ENCODE measurements around the gene MTFR1L. TPM values are rescaled to one million over a fixed set of nuclear protein-coding genes. Genes with fewer than 3 reads are reported as not detected.

The MTFR1L gene
- total RNA-seq, 1 experiment from 2014 or later = 28.9 TPM

- TF ChIP-seq MYBL2 (CRISPR knock-in tag; IDR thresholded peaks at IDR 0.05) = no peak
Observed at GRCh38 chr1:25813734-25814471, 5.9 kb upstream of the MTFR1L start (continued).

DNA sequence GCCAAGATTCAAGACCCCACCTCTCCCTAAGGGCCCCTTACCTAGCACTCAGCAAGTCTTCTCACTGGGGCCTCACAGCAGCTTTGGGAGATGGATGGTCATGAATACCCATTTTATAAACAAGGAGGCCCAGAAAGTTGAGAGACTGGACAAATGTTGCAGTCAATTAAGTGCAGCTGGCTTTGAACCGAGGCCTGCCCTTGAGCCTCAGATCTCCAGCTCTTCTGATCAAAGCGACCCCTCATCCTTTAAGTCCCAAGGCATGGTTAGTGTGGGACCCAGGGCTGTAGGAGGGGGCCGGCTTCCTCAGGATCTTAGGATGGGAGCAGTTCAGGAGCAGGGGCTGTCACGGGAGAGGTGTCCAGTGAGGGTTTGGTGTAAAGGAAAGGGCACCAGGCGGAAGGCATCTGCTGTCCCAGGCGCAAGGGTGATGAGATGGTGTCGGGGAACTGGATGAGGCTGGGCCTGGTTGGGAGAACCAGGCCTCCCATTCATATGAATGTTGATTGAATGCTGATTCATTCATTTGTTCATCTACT is 5.1 kb upstream of the MTFR1L start:
- DNase-seq (ENCODE audit: low spot score) = no peak
- Mint-ChIP-seq H3K4me1 (peaks cover 20% of the 10 kb centered on the region), H3K36me3 (peaks cover 9% of the 10 kb centered on the region; the same call in 1 of the 2 replicates), H3K27ac (no peak overlapping the region), H3K27me3 (ENCODE audit: low read depth) (no peaks in the 10 kb centered on the region), H3K4me3 (no peak overlapping the region), H3K9me3 (no peaks in the 10 kb centered on the region)
- ChIA-PET POLR2A (no interaction called here), CTCF (interaction anchor here (0.6 to 1.4 kb wide), 3 partner anchors 239 to 313 kb away, joined by 3 to 4 read pairs (median 3); no protein-coding TSS in a partner anchor)
- TF ChIP-seq TEAD1 (CRISPR knock-in tag; IDR thresholded peaks at IDR 0.05) = no peak
- no peak for TF ChIP-seq SMAD4 (CRISPR knock-in tag; IDR thresholded peaks at IDR 0.05)
- TF ChIP-seq, protein P1, sequence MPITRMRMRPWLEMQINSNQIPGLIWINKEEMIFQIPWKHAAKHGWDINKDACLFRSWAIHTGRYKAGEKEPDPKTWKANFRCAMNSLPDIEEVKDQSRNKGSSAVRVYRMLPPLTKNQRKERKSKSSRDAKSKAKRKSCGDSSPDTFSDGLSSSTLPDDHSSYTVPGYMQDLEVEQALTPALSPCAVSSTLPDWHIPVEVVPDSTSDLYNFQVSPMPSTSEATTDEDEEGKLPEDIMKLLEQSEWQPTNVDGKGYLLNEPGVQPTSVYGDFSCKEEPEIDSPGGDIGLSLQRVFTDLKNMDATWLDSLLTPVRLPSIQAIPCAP (CRISPR knock-in tag; IDR thresholded peaks at IDR 0.05) = no peak
- TF ChIP-seq NR2C2 (CRISPR knock-in tag; IDR thresholded peaks at IDR 0.05) = no peak
- TF ChIP-seq FOXP1 (CRISPR knock-in tag; IDR thresholded peaks at IDR 0.05; ENCODE audit: borderline replicate concordance) = no peak
- no peak for TF ChIP-seq TEAD4 (CRISPR knock-in tag; IDR thresholded peaks at IDR 0.05)
- no peak for TF ChIP-seq ERG (CRISPR knock-in tag; IDR thresholded peaks at IDR 0.05)
- no peak for TF ChIP-seq RORB (CRISPR knock-in tag; IDR thresholded peaks at IDR 0.05)
- no peak for ATAC-seq

DNA sequence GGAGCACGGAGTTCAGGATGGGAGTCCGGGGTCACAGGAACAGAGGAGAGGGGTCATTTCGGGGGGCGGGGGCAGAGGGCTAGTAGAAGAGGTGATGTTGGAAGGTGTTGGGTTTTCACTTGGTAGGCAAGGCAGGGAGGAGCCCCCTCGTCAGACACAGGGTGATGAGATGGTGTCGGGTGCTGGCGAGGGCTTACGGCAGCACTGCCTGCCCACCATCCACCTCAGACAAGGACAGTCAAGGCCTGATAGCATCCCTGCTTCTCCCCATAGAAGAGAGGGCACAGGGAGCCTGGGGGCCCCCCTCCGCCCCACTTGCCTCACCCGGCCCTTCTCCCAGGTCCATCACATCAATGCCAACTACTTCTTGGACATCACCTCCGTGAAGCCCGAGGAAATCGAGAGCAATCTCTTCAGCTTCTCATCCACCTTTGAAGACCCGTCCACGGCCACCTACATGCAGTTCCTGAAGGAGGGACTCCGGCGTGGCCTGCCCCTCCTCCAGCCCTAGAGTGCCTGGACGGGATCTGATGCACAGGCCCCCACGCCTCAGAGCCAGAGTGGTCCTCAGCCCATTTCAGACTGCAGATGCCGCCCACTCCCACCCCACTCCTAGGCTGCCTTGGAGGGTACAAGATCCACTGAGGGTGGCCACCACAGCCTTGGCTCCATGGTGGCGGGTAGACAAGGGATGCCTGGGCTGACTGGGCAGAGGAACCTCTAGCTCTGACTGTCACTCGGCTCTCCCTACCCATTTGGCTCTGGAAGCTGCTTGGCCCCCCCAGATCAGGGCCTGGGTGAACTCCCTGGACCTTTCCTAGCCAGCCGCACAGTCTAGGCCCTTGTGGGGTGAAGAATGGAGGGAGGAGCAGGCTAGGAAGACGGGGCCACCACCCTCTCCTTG is 4.3 kb upstream of the MTFR1L start:
- Mint-ChIP-seq H3K27me3 (ENCODE audit: low read depth) (no peaks in the 10 kb centered on the region), H3K27ac (no peak overlapping the region), H3K36me3 (peaks cover 9% of the 10 kb centered on the region; the same call in 1 of the 2 replicates), H3K4me3 (no peak overlapping the region), H3K4me1 (peaks cover 20% of the 10 kb centered on the region), H3K9me3 (no peaks in the 10 kb centered on the region)
- POLR2A ChIA-PET = no interaction called here
- CTCF ChIA-PET = interaction anchor here (0.6 to 5.5 kb wide), 4 partner anchors 17 to 314 kb away, joined by 3 to 26 read pairs (median 3); no protein-coding TSS in a partner anchor
- no peak for DNase-seq (ENCODE audit: low spot score)
- TF ChIP-seq, protein P2, sequence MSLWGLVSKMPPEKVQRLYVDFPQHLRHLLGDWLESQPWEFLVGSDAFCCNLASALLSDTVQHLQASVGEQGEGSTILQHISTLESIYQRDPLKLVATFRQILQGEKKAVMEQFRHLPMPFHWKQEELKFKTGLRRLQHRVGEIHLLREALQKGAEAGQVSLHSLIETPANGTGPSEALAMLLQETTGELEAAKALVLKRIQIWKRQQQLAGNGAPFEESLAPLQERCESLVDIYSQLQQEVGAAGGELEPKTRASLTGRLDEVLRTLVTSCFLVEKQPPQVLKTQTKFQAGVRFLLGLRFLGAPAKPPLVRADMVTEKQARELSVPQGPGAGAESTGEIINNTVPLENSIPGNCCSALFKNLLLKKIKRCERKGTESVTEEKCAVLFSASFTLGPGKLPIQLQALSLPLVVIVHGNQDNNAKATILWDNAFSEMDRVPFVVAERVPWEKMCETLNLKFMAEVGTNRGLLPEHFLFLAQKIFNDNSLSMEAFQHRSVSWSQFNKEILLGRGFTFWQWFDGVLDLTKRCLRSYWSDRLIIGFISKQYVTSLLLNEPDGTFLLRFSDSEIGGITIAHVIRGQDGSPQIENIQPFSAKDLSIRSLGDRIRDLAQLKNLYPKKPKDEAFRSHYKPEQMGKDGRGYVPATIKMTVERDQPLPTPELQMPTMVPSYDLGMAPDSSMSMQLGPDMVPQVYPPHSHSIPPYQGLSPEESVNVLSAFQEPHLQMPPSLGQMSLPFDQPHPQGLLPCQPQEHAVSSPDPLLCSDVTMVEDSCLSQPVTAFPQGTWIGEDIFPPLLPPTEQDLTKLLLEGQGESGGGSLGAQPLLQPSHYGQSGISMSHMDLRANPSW (CRISPR knock-in tag; conservative IDR thresholded peaks at IDR 0.05; ENCODE audit: low read depth) = no peak
- TF ChIP-seq ATF1 (CRISPR knock-in tag; IDR thresholded peaks at IDR 0.05) (no peak), JAZF1 (CRISPR knock-in tag; IDR thresholded peaks at IDR 0.05) (no peak), NR1H2 (CRISPR knock-in tag; IDR thresholded peaks at IDR 0.05) (no peak)
- ATAC-seq = no peak
